Activated CD8-positive, alpha-beta T cell treated with anti-CD3 and anti-CD28 coated beads for 36 hours (primary cell): Measurements from ENCODE around the gene RAB3GAP2. TPM values are rescaled to one million over a fixed set of nuclear protein-coding genes. Genes with fewer than 3 reads are reported as not detected.

ENCODE experiments used
- ATAC-seq: fragments of 200-7000 bp; cut with Tn5 transposase; one replicate; pipeline ENCODE4 v1.10.0; 2021; ENCODE audit warnings: mild to moderate bottlenecking, moderate library complexity
- CTCF ChIA-PET: fragments of 350-600 bp; sonication (Branson Sonifier 250); formaldehyde crosslinking; loops from one replicate; lab custom pipeline; 2021; ENCODE audit warnings: antibody characterized with exemption; lab: Charles Lee
- POLR2A ChIA-PET: fragments of 350-600 bp; sonication (Branson Sonifier 250); formaldehyde crosslinking; loops from one replicate; lab custom pipeline; 2021; ENCODE audit warnings: antibody characterized with exemption; lab: Charles Lee
- DNase-seq: peaks from one replicate; pipeline ENCODE4 v3.0.0-alpha.2; 2020
- H3K27ac Mint-ChIP-seq: one replicate; pipeline ENCODE4 v1.8.0; 2021; ENCODE audit warnings: mild to moderate bottlenecking, mixed read lengths
- H3K27me3 Mint-ChIP-seq: one replicate; pipeline ENCODE4 v1.8.0; 2021; ENCODE audit warnings: mixed read lengths
- H3K36me3 Mint-ChIP-seq: one replicate; pipeline ENCODE4 v1.8.0; 2021; ENCODE audit warnings: low read depth, mixed read lengths
- H3K4me1 Mint-ChIP-seq: one replicate; pipeline ENCODE4 v1.8.0; 2021; ENCODE audit warnings: low read depth, mixed read lengths
- H3K4me3 Mint-ChIP-seq: one replicate; pipeline ENCODE4 v1.8.0; 2021; ENCODE audit warnings: mild to moderate bottlenecking, moderate library complexity, mixed read lengths
- H3K9me3 Mint-ChIP-seq: one replicate; pipeline ENCODE4 v1.8.0; 2021; ENCODE audit warnings: mixed read lengths
- CTCF ChIP-seq: fragments of 200-600 bp; IDR thresholded peaks from one replicate; pipeline ENCODE4 v1.8.0; 2022; ENCODE audit warnings: antibody characterized with exemption, mild to moderate bottlenecking
- intact Hi-C: fragments of 100-400 bp; cut with micrococcal nuclease; formaldehyde crosslinking; loops from one replicate; pipeline ENCODE4 v1.10.0; 2022
- total RNA-seq, 2 experiments: library from RNA; stranded (reverse); gene quantifications; one replicate each; pipeline ENCODE4 v1.2.3, GENCODE V29; 2021

Gene RAB3GAP2
- total RNA-seq, 2 experiments from 2014 or later: 50.6 to 53.5 TPM

- no peaks in the 10 kb centered on the region for H3K27me3 Mint-ChIP-seq
- H3K9me3 Mint-ChIP-seq: no peaks in the 10 kb centered on the region
- POLR2A ChIA-PET: no interaction called here
- TF ChIP-seq CTCF: no peak
- ATAC-seq (no peak), DNase-seq (no peak)
- CTCF ChIA-PET: interaction anchor here (0.9 to 2.0 kb wide), 5 partner anchors 8 to 97 kb away, joined by 3 to 5 read pairs (median 4); no protein-coding TSS in a partner anchor
- intact Hi-C loops: no loop called here
- no peak overlapping the region for H3K4me3 Mint-ChIP-seq
- H3K36me3 Mint-ChIP-seq: peaks cover 12% of the 10 kb centered on the region
- H3K4me1 Mint-ChIP-seq: no peaks in the 10 kb centered on the region
- no peak overlapping the region for H3K27ac Mint-ChIP-seq
These were observed 76.6 kb downstream of the RAB3GAP2 start for GRCh38 chr1:220195701-220196100.

- H3K4me1 Mint-ChIP-seq: no peaks in the 10 kb centered on the region
- no peak overlapping the region for H3K4me3 Mint-ChIP-seq
- no peaks in the 10 kb centered on the region for H3K27me3 Mint-ChIP-seq
- intact Hi-C loops: no loop called here
- DNase-seq (no peak), ATAC-seq (peak; percentile 49)
- H3K36me3 Mint-ChIP-seq: peaks cover 25% of the 10 kb centered on the region
- ChIA-PET CTCF (interaction anchor here (0.6 to 1.8 kb wide), 10 partner anchors 12 to 108 kb away, joined by 3 to 5 read pairs (median 3); no protein-coding TSS in a partner anchor), POLR2A (no interaction called here)
- TF ChIP-seq CTCF: peak; percentile 38
- no peaks in the 10 kb centered on the region for H3K9me3 Mint-ChIP-seq
- H3K27ac Mint-ChIP-seq: no peak overlapping the region
These were observed 82.4 kb downstream of the RAB3GAP2 start for GRCh38 chr1:220189750-220190347.

GRCh38 chr1:220188538-220188937 is 83.7 kb downstream of the RAB3GAP2 start:
- intact Hi-C loops: no loop called here
- Mint-ChIP-seq H3K27ac (no peak overlapping the region), H3K4me1 (no peaks in the 10 kb centered on the region), H3K36me3 (peaks cover 25% of the 10 kb centered on the region), H3K4me3 (no peak overlapping the region), H3K9me3 (no peaks in the 10 kb centered on the region), H3K27me3 (no peaks in the 10 kb centered on the region)
- CTCF ChIA-PET: no interaction called here
- POLR2A ChIA-PET: interaction anchor here (1.4 kb wide), 1 partner anchor 9 kb away, joined by 3 read pairs; no protein-coding TSS in a partner anchor
- ATAC-seq (no peak), DNase-seq (no peak)
- no peak for TF ChIP-seq CTCF

GRCh38 chr1:220186752-220187151 is 85.5 kb downstream of the RAB3GAP2 start:
- ChIA-PET CTCF (interaction anchor here (0.9 to 1.5 kb wide), 4 partner anchors 9 to 546 kb away, joined by 3 to 6 read pairs (median 4); no protein-coding TSS in a partner anchor), POLR2A (no interaction called here)
- Mint-ChIP-seq H3K27me3 (no peaks in the 10 kb centered on the region), H3K36me3 (peaks cover 26% of the 10 kb centered on the region), H3K4me3 (no peak overlapping the region), H3K4me1 (no peaks in the 10 kb centered on the region), H3K27ac (no peak overlapping the region), H3K9me3 (no peaks in the 10 kb centered on the region)
- no peak for TF ChIP-seq CTCF
- no peak for DNase-seq
- intact Hi-C loops: no loop called here
- ATAC-seq: no peak

- DNase-seq (no peak), ATAC-seq (no peak)
- H3K4me3 Mint-ChIP-seq: no peak overlapping the region
- no peak overlapping the region for H3K27ac Mint-ChIP-seq
- no peak for TF ChIP-seq CTCF
- H3K27me3 Mint-ChIP-seq: no peaks in the 10 kb centered on the region
- H3K4me1 Mint-ChIP-seq: peaks cover under 1% of the 10 kb centered on the region
- peaks cover 36% of the 10 kb centered on the region for H3K36me3 Mint-ChIP-seq
- ChIA-PET CTCF (interaction anchor here (1.2 kb wide), 1 partner anchor 591 kb away, joined by 3 read pairs; no protein-coding TSS in a partner anchor), POLR2A (no interaction called here)
- H3K9me3 Mint-ChIP-seq: no peaks in the 10 kb centered on the region
- intact Hi-C loops: no loop called here
These were observed 87.7 kb downstream of the RAB3GAP2 start for GRCh38 chr1:220184506-220184905.
